Measurements from ENCODE around the gene ANKS3. TPM values are rescaled to one million over a fixed set of nuclear protein-coding genes. Genes with fewer than 3 reads are reported as not detected.

Gene ANKS3
- total and polyA plus RNA-seq, 3 donors from 2014 or later: 18.6 to 40.6 (median 40.4) TPM

GRCh38 chr16:4736546-4736945 lies 2.5 kb upstream of the ANKS3 start:
- peaks cover 7% of the 10 kb centered on the region for H3K4me1 ChIP-seq
- H3K9me3 ChIP-seq: no peaks in the 10 kb centered on the region
- DNase-seq: no peak
- no peak overlapping the region for H3K27ac ChIP-seq
- intact Hi-C loops (cut with DNase I; ENCODE audit: low total_unique reads): no loop called here
- TF ChIP-seq POLR2A (IDR thresholded peaks at IDR 0.05): no peak
- TF ChIP-seq CTCF (IDR thresholded peaks at IDR 0.05): no peak
- WGBS, 2 donors: 86 to 87% methylated on average over 3 to 4 of the region's 4 CpGs
- no peak overlapping the region for H3K4me3 ChIP-seq
- no peaks in the 10 kb centered on the region for H3K36me3 ChIP-seq (ENCODE audit: low read depth, missing control alignments)
- no peaks in the 10 kb centered on the region for H3K27me3 ChIP-seq

DNA sequence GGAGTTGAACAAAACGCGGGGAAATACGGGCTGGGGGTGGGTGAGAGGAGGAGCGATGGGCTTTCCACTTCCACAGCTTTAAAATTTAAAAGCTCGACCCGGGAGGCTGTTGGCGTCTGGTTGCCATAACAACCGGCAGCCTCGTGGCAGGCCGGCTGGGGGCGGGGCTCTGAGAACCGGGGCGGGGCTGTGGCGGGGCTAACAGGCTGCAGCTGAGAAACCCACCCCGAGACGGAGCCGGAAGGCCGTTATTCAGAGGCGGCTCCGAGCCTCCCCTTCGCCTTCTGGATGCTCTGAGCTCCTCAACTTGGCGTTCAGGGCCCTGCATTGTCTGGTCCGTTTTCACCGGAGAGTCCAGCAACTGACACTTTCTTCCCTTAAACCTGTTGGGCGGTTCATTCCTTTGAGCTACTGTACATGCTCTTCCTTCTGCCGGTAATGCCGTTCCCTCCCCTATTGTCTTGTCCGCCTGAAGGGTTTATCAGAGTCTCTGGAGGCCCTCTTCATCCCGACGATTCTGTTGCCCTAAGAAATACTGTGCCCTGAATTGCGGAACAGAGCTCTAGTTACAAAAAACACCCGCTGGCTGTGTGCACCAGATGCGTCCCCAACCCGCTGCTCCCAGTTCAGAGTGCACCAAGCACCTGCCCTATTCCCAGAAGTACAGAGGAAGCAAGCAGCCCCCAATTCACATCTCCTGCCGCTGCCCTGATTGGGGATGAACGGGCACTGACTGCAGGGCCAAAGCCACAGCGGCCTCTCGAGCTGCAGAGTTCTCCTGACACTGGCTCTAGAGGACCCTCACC lies 862 bp upstream of the ANKS3 start:
- DNase-seq: peak; percentile 95
- no peak for TF ChIP-seq POLR2A (IDR thresholded peaks at IDR 0.05)
- TF ChIP-seq CTCF (IDR thresholded peaks at IDR 0.05): no peak
- Histone ChIP-seq H3K4me1 (peaks cover 7% of the 10 kb centered on the region), H3K27ac (peak overlapping the region; percentile 28 to 80), H3K36me3 (ENCODE audit: low read depth, missing control alignments) (no peaks in the 10 kb centered on the region), H3K27me3 (no peaks in the 10 kb centered on the region), H3K4me3 (peak overlapping the region; percentile 84 to 98), H3K9me3 (no peaks in the 10 kb centered on the region)
- WGBS, 2 donors: 7% methylated on average over 36 to 38 of the region's 38 CpGs
- intact Hi-C loops (cut with DNase I; ENCODE audit: low total_unique reads): no loop called here

DNA sequence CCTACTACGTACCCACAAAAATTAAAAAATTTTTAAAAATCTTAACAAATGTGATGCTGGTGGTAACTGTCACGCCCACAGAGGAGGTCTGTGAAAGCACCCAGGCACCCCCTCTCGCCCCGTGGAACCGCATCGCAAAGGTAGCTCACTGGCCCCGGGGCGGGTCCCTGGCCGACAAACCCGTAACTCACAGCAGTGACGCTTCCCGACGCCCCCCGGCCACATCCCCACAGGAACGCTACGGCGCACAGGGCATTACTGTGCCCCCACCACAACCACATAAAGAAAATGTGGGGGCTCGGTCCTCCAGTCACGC lies 366 bp downstream of the ANKS3 start:
- 2 to 3% methylated on average over 8 to 19 of the region's 19 CpGs for WGBS, 2 donors
- H3K36me3 ChIP-seq (ENCODE audit: low read depth, missing control alignments): no peaks in the 10 kb centered on the region
- peak overlapping the region; percentile 84 to 98 for H3K4me3 ChIP-seq
- intact Hi-C loops (cut with DNase I; ENCODE audit: low total_unique reads): no loop called here
- H3K4me1 ChIP-seq: peaks cover 7% of the 10 kb centered on the region
- H3K27me3 ChIP-seq: no peaks in the 10 kb centered on the region
- no peak for DNase-seq
- H3K9me3 ChIP-seq: no peaks in the 10 kb centered on the region
- peak overlapping the region in 1 of 2 donors; percentile 80 for H3K27ac ChIP-seq
- no peak for TF ChIP-seq POLR2A (IDR thresholded peaks at IDR 0.05)

- Histone ChIP-seq H3K9me3 (no peaks in the 10 kb centered on the region), H3K4me1 (peaks cover 7% of the 10 kb centered on the region), H3K4me3 (peak overlapping the region; percentile 84 to 98), H3K27ac (peak overlapping the region in 1 of 2 donors; percentile 80), H3K36me3 (ENCODE audit: low read depth, missing control alignments) (no peaks in the 10 kb centered on the region), H3K27me3 (no peaks in the 10 kb centered on the region)
- intact Hi-C loops (cut with DNase I; ENCODE audit: low total_unique reads): no loop called here
- 23 to 25% methylated on average over 17 of the region's 17 CpGs for WGBS, 2 donors
- TF ChIP-seq CTCF (IDR thresholded peaks at IDR 0.05) (no peak), POLR2A (IDR thresholded peaks at IDR 0.05) (no peak)
- no peak for DNase-seq
Observed at GRCh38 chr16:4733211-4733742, 794 bp downstream of the ANKS3 start.

DNA sequence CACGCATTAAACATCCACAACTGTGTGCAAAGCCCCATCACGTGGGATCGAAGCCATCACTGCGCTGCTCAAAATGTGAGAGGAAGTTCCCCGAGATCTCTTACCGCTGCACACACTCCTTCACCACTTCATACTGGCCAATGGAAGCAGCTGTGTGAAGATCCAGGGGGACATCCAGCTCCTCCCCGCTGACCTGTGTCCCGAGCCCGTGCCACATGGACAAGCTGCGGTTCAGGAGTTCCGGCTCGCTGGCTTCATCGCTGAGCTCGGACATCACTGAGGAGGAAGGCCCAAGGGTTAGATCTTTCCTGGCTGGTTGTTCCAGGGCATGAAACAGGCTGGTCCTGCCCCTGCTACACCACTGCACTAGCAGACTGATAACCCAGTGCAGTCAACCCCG lies 4.2 kb downstream of the ANKS3 start:
- TF ChIP-seq POLR2A (IDR thresholded peaks at IDR 0.05): no peak
- Histone ChIP-seq H3K9me3 (no peaks in the 10 kb centered on the region), H3K4me1 (peaks cover 7% of the 10 kb centered on the region), H3K27me3 (no peaks in the 10 kb centered on the region), H3K36me3 (ENCODE audit: low read depth, missing control alignments) (no peaks in the 10 kb centered on the region), H3K4me3 (no peak overlapping the region), H3K27ac (no peak overlapping the region)
- intact Hi-C loops (cut with DNase I; ENCODE audit: low total_unique reads): no loop called here
- DNase-seq: no peak
- 94 to 95% methylated on average over 10 to 15 of the region's 15 CpGs for WGBS, 2 donors
